Epithelial cell of prostate (primary cell): ENCODE results near the gene LIN7A.

ENCODE experiments used
- DNase-seq: peaks from one replicate; pipeline ENCODE4 v3.0.0-alpha.2; 2011; ENCODE audit warnings: low read depth, low spot score
- H3K27ac ChIP-seq: fragments of 450-650 bp; 2 replicates; pipeline ENCODE4 v1.5.1; 2017; ENCODE audit warnings: mild to moderate bottlenecking

Gene LIN7A

GRCh38 chr12:80862531-80862930, 75.2 kb downstream of the LIN7A start:
- no peak overlapping the region for H3K27ac ChIP-seq
- DNase-seq: no peak

DNA sequence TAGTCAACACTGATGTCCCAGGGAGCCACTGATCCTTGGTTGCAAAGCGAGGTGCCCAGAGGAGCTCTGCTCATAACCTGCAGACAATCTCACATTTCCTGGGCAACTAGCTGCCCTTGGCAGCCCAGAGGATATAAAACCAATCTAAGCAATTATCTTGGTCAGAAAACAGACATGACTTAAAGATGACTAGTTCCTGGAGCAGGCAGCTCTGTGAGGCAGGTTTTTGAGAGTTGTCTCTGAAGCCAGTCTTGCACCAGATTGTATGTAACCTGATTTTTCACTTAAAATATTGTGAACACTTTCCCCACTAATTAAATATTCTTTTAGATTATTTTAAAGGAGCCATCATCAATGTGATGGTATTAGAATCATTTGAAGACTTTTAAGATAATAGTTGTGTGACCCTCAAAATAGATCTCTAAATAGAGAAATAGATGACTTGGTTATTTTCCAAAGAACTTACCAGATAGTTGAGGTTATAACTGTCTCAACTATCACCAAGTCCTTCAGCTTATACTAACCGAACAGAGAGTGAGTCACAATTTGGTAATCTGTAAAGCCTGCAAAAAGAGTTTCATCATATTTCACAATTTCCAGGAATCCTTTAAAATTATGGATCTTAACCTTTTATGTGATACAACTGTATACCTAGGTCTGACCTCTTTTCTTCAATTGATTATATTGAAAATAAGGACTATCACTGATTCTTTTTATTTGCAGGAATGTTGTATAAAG, 75.9 kb downstream of the LIN7A start:
- no peak overlapping the region for H3K27ac ChIP-seq
- no peak for DNase-seq

- no peak for DNase-seq
These were observed 76.8 kb downstream of the LIN7A start for GRCh38 chr12:80860928-80861327.

GRCh38 chr12:80860206-80860605, 77.5 kb downstream of the LIN7A start:
- no peak for DNase-seq

More at GRCh38 chr12:80860928-80861327, 76.8 kb downstream of the LIN7A start:
- no peak overlapping the region for H3K27ac ChIP-seq

DNA sequence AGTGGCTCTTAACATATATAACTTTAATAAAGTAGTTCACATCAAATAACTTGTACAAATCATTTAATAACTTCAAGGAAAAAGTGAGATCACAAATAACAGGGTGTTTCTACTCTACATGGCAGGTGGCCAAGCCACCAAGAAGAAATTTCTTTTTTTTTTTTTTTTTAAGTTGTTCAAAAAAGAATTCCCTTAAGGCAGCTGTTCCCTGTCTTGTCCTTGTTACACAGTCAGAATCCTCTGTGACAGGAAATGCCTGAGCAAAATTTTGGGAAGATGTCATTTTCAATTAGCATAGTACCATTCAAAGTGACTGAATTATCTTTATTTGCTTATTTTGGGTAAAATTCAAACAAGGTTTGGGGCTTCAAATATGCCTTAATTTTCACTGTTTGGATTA, 79.4 kb downstream of the LIN7A start:
- DNase-seq: no peak
- no peak overlapping the region for H3K27ac ChIP-seq

More at GRCh38 chr12:80860206-80860605, 77.5 kb downstream of the LIN7A start:
- no peak overlapping the region for H3K27ac ChIP-seq

- H3K27ac ChIP-seq: no peak overlapping the region
- no peak for DNase-seq
These were observed 80.4 kb downstream of the LIN7A start for GRCh38 chr12:80857311-80857710.

- H3K27ac ChIP-seq: no peak overlapping the region
- no peak for DNase-seq
These were observed 88.4 kb downstream of the LIN7A start for GRCh38 chr12:80849337-80849736.

- no peak for DNase-seq
- no peak overlapping the region for H3K27ac ChIP-seq
These were observed 88.9 kb downstream of the LIN7A start for GRCh38 chr12:80848858-80849257.

DNA sequence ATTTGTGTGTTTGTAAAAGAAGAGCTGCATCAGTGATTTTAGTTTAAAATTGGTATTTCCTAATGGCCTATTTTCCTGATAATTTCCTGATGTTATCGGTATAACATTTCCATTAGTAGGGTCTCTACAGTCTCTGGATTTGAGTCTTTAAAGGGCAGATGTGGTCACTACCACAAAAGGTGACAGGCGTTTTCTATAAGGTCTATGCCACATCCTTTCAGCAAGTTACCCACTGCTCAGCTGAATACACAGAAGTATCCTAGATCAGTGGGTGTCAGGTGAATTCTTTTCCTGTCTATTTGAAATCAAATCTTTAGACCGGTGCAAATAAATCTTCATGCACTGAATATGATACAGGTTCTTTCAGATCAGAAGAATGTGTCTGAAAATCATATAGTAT, 90.2 kb downstream of the LIN7A start:
- DNase-seq: no peak
- H3K27ac ChIP-seq: no peak overlapping the region

DNA sequence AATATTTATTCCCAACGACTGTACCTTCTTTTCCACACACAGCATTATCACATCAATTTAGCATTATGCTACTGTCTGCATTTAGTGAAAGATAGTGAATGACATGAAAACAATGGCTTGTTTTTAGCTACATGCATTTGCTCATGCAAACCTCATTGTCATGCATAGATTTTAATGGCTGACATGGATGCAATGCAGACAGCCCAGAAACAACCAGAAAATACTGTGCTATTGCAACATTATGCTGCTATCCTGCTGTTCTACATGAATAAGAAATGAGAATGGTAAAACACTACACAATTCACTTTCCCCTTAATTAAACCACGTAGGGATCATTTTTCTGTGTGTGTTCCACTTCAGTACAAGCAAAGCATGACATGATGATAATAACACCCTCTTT, 90.8 kb downstream of the LIN7A start:
- no peak for DNase-seq
- H3K27ac ChIP-seq: no peak overlapping the region

DNA sequence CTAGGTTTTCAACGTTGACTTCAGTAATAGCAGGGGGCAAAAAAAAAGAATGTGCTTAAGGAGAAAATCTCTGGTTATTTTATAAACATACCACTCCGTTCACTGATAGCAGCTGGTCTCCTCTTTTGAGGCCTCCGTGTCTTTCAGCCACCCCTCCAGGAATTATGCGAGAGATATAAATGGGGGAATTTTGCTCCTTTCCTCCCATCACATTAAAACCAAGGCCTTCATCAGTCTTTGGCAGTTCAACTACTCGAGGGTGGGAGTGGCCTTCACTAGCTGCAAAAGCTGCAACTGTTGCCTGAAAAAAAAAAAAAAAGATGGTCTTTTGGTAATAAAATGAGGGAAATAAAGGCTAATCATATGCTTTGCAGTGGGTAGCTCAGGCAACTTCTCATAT, 92.1 kb downstream of the LIN7A start:
- no peak overlapping the region for H3K27ac ChIP-seq
- DNase-seq: no peak

GRCh38 chr12:80843969-80844368, 93.8 kb downstream of the LIN7A start:
- DNase-seq: no peak
- no peak overlapping the region for H3K27ac ChIP-seq

GRCh38 chr12:80838708-80839107, 99.0 kb downstream of the LIN7A start:
- no peak for DNase-seq

DNA sequence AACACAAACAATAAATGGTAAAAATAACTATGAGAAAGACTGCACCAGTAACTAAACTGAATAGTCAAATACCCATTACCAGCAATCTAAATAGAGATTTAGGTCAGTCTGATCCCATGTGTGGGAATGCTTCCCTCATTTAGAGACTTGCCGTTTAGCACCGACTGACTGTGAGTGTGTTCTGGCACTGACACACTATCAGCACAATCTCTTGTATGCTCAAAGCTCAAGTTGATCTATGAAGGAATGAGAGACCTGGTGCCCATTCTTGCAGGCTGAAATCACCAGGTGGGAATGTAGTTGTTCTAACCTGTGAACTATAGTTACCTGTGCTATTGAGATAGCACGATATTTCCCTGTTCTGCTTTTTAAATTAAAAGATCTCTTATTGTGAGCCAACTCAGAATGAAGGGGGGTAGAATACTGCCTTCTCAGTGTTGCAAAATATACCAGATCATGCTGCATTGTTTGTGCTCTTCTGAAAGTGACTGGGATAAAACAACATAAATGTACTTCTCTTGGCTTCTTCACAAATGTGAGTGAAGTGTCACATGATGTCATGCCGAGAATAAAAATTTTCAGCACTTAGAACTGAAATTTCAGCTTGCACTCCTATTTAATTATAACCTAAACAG, 99.6 kb downstream of the LIN7A start:
- H3K27ac ChIP-seq: no peak overlapping the region
- DNase-seq: no peak

More at GRCh38 chr12:80838708-80839107, 99.0 kb downstream of the LIN7A start:
- H3K27ac ChIP-seq: no peak overlapping the region

- H3K27ac ChIP-seq: no peak overlapping the region
- DNase-seq: no peak
These were observed 100.3 kb downstream of the LIN7A start for GRCh38 chr12:80837342-80837978.

- DNase-seq: no peak
- H3K27ac ChIP-seq: no peak overlapping the region
These were observed 103.0 kb downstream of the LIN7A start for GRCh38 chr12:80834724-80835123.

DNA sequence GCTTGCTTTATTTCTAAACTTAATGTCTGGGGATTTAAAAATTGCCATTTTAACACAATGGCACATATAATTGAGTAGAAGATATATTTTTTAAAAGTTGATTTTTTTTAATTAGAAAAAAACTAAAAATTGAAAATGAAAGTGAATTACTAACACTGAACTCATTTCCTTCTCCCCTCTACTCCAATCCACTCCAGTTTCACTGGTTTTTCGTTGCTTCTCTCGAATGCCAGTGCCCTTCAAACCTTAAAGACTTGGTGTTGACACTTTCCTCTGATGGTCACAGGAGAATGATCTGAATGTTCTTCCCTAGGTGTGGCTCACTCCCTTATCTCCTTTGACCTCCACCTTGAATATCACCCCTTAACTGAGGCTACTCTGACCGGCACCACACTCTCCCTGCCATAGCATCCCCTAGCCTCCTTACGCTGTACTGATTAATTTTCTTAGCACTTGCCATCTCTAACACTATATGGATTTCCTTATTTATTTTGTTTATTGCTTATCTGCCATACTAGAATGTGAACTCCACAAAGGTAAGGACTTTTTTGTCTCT, 107.1 kb downstream of the LIN7A start:
- DNase-seq: no peak
- no peak overlapping the region for H3K27ac ChIP-seq

DNA sequence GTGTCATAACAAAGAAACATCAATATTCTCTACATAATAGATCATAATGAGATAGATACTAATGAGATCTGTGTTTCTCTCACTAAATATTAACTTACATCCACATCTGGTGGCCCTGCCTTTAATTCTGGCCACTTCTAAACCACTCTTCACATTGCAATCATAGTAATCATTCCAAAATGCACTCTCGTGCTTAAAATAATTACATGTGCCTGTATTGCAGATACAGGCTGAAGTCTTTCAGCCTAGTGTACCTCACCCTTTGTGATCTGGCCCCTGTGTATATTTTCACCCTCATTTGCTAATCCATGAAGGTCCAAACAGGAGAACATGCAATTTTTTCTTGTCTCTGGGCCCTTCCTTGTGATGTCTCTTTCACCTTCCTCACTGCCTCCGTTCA, 108.0 kb downstream of the LIN7A start:
- no peak for DNase-seq
- no peak overlapping the region for H3K27ac ChIP-seq

DNA sequence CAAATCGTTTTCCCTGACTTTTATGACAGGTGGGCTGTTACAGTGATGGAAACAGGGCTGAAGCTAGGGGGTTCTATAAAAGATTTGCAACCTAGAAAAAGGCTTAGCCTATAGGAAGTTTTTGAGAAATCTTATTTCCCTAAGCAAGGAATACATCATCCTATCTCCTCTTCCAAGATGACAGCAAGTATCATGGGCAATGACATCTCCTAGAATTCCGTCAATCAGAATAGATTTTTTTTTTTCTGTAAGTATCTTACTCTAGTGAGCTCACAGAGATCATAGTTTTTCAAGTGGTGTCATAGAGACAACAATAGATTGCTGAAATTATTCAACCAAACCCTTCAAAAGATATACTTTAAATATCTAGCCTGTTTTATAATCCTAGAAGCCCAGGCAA, 112.2 kb downstream of the LIN7A start:
- H3K27ac ChIP-seq: no peak overlapping the region
- no peak for DNase-seq

DNA sequence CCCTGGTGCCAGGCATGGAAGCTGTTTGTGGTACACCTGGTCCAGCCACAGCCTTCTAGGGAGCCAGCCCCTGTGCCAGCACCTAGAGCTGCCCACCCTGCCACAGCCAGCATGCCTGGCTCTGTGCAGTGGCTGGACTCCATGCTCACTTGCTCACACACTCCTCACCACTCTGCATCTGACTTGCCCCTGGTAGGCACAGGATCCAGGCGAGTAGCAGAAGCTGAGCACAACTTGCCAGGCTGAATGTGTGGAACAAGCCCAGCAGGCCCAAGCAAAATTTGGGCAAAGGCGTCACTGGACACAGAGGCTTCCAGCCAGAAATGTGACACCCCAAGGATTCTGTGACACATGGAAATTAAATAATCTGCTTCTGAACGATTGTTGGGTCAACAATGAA, 114.3 kb downstream of the LIN7A start:
- DNase-seq: no peak
- H3K27ac ChIP-seq: no peak overlapping the region

DNA sequence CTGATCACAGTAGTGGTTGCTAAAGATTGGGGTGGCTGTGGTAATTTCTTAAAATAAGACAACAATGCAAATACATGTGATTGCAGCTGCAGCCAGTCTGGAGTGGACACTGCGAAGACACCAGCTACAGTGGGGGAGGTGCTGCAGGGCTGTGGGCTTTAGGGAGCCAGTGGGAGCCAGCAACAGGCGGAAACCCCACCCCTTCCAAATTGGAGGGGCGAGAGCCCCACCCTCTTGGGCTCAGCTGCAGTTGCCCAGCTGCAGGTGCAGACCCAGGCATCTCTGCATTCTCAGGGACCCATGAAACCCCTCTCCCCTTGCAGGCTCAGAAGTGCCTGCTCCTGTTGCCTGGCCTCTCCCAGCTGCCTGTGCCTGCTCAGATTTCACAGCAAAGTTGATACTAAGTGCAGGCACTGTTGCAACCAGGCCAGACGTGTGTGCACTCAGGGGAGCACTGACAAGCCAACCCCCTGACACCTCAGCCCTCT, 116.2 kb downstream of the LIN7A start:
- no peak for DNase-seq
- no peak overlapping the region for H3K27ac ChIP-seq
